ENCODE data around the gene SETD4.

The SETD4 gene

GRCh38 chr21:36010801-36011200 lies 49.5 kb downstream of the SETD4 start:
- no peak for DNase-seq (ENCODE audit: low read depth in 1 of 2, low spot score in 1 of 2)

DNA sequence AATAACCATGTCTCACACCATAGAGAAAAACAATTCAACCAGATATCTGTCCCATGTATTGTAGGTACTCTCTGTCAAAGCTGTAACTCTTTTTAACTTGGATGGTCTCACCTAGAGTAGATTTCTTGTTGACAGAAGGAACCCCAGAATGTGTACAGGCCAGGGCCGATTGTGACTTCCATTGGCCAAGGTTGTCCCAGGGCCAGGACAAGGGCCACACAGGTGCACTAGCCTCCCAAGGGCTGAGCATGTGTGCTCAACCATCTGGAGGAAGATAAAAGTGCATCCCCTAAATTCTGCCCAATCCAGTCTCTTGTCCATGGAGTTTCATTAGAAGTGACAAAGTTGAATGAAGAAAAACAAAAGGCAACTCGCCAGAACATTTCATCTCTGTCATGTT lies 51.8 kb downstream of the SETD4 start:
- DNase-seq (ENCODE audit: low read depth in 1 of 2, low spot score in 1 of 2): no peak

DNA sequence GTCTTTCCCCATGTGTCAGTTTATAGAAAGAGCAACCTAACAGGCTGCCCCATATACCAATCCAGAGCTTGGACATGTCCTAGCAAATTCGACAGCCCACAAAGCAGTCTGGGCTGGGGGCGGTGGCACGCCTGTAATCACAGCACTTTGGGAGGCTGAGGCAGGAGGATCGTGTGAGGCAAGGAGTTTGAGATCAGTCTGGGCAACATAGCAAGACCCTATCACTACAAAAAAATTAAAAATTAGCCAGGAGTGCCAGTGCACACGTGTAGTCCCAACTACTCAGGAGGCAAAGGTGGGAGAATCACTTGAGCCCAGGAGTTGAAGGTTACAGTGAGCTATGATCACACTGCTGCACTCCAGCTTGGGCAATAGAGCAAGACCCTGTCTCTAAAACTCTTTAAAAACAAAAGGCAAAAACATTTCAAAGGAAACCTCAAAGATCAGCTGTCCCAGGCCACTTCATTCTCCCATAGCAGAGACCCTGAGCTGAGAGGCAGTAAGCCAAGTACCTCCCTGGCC lies 54.4 kb downstream of the SETD4 start:
- DNase-seq (ENCODE audit: low read depth in 1 of 2, low spot score in 1 of 2): no peak

DNA sequence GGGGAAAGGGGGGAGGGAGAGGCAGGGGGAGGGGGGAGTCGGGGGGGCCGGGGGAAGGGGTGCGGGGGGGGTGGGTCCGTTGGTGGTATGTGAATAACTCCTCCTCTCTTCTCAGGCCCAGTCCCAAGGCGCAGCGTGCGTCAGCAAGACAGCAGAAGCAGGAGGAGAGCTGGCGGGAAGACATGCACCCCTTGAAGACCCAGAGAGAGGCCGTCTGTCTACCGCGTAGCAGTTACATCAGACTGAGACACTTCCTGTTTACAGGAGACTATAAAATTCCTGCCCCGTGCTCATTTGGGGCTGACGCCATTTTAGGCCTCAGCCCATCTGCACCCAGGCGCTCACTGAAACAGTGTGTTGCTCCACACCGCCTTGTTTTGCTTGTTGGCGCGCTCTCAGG lies 55.3 kb downstream of the SETD4 start:
- no peak for DNase-seq (ENCODE audit: low read depth in 1 of 2, low spot score in 1 of 2)

DNA sequence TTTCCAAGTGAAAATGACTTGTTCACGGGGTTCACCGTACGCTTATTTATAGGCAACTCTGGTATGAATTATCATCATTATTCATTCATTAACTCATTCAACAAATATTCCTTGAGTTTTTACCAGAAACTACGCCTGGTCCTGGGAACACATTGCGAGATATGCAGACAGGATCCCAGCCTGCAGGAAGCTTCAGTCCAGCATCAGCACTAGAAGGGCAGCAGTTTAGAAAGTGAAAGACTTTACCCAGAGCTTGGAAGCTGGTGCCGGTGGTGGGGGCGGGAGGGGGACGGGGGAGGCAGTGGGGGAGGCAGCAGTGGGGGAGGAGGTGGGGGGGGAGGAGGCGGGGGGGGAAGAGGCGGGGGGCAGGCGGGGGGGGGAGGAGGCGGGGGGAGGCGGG lies 55.9 kb downstream of the SETD4 start:
- no peak for DNase-seq (ENCODE audit: low read depth in 1 of 2, low spot score in 1 of 2)

DNA sequence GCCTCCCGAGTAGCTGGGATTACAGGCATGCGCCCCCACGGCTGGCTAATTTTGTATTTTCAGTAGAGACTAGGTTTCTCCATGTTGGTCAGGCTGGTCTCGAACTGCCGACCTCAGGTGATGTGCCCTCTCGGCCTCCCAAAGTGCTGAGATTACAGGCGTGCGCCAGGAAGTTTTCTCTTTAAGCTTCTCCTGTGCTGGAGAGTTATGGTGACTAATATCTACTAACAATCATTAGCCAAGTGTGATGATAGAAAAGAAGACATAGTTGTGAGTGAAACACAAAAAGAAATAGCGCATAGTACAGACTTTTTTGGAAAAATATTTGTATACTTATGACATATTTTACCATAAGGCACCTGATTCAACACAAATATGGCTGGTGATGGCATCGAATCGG lies 56.5 kb downstream of the SETD4 start:
- no peak for DNase-seq (ENCODE audit: low read depth in 1 of 2, low spot score in 1 of 2)

- DNase-seq (ENCODE audit: low read depth in 1 of 2, low spot score in 1 of 2): no peak
Measured at GRCh38 chr21:35996217-35996616, 64.1 kb downstream of the SETD4 start.

- no peak for DNase-seq (ENCODE audit: low read depth in 1 of 2, low spot score in 1 of 2)
Measured at GRCh38 chr21:35995522-35996088, 64.7 kb downstream of the SETD4 start.

DNA sequence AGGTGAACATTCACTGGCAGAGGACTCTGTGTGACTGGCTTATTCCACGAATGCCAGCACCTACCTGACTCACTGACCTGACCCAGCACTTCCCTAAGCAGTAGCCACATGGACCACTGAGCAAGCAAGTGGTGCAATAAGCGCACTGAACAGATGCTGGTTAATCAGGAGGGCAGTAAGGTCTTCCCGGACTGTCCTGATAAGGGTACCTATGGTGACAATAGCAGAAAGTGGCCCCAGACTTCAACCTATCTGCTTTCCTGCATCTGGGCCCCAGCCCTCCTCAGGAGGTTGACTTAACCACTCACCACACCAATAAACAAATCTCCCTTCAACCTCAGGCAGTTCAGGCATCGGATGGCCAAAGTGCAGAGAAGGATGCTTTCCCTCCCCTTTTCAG lies 65.7 kb downstream of the SETD4 start:
- no peak for DNase-seq (ENCODE audit: low read depth in 1 of 2, low spot score in 1 of 2)

DNA sequence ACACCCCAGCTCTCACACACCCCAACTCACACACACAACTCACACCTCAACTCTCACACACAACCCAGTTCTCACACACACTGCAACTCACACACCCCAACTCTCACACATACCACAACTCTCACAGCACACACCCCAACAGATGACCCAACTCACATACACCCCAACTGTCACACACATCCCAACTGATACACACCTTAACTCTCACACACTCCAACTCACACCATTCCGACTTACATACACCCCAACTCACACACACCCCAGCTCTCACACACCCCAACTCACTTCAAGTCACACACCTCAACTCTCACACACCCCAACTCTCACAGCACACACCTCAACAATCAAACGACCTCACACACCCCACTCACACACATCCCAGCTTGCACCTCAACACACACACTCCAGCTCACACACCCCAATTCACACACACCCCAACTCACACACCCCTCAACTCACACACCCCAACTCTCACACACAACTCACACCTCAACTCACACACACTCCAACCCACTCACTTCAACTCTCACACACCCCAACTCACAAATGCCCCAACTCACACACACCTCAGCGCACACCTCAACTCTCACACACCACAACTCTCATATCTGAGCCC lies 66.3 kb downstream of the SETD4 start:
- DNase-seq (ENCODE audit: low read depth in 1 of 2, low spot score in 1 of 2): no peak

DNA sequence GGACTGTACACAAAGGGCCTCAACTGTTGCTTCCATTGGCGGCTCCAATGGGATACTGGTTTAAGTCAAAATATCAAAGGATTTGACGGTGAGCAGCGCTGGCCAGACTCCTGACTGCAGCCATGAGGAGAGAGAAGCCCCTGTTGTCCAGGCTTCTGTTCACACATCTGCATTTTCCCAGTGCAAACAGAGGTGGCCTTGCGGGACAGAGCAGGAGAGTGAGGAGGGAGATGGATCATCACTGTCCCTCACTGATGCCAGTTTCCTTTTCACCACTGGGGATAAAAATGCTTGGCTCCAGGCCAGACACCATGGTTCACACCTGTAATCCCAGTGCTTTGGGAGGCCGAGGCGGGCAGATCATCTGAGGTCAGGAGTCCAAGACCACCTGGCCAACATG lies 69.2 kb downstream of the SETD4 start:
- DNase-seq (ENCODE audit: low read depth in 1 of 2, low spot score in 1 of 2): no peak

DNA sequence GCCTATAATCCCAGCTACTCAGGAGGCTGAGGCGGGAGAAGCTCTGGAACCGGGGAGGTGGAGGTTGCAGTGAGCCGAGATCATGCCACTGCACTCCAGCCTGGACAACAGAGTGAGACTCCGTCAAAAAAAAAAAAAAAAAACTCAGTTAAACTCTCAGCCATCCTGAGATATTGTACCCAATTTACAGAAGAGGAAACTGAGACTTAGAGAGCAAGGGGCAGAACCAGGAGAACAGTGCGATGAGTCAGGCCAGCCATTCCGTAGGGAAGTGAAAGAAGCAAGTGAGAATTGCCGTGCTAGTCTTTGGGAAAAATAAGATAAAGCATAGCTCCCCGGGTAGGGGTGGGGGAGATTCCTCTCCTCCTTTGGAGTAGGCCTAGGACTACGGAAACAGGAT lies 69.7 kb downstream of the SETD4 start:
- DNase-seq (ENCODE audit: low read depth in 1 of 2, low spot score in 1 of 2): no peak

- no peak for DNase-seq (ENCODE audit: low read depth in 1 of 2, low spot score in 1 of 2)
Measured at GRCh38 chr21:35989138-35989735, 71.1 kb downstream of the SETD4 start.

- no peak for DNase-seq (ENCODE audit: low read depth in 1 of 2, low spot score in 1 of 2)
Measured at GRCh38 chr21:35988416-35989137, 71.7 kb downstream of the SETD4 start.

- no peak for DNase-seq (ENCODE audit: low read depth in 1 of 2, low spot score in 1 of 2)
Measured at GRCh38 chr21:35987475-35987874, 72.9 kb downstream of the SETD4 start.

DNA sequence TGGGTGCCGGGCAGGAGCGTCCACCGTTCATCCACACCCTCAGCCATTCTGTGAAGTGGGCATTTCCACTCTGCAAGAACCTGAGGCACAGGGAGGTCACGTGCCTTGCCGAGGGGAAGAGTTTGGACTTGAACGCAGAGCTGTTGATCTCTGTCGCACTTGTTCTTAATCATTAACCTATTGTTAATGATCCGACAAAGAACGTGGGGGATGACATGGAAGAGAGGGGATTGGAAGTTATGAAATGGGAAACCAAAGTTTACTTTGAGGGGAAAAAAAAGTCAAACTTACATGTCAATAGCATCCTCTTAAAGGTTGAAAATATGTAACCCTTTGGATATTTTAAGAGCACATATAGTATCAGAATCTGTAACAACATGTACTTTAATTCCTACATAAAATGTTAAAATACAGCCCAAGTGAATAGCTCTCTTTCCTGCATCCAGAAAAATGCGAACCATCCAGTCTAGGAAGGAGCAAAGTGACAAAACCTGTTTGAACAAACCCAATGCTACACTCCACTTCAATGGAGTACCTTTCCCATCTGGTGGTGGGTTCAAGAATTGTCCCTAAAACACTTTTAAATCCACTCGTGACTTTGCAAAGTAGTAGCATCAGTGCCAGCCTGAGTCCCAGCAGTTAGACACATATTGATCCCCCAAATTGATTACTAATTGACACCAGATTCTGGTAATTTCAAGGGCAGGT lies 75.5 kb downstream of the SETD4 start:
- no peak for DNase-seq (ENCODE audit: low read depth in 1 of 2, low spot score in 1 of 2)

Data from activated T-helper 1 cell treated with anti-CD3 and anti-CD28 coated beads, Interleukin-2, amount 50 U/mL, for 16 hours (primary cell).